Activated CD4-positive, alpha-beta T cell treated with anti-CD3 and anti-CD28 coated beads, Interleukin-2, Interleukin-4, amounts not matched to agents 100 ng/mL and 50 ng/mL, durations not matched to agents 16 hours and 8 hours (primary cell): Measurements from ENCODE around the gene WBP1.
A peak's percentile ranks its signal among the peaks of the same experiment; 100 is the strongest.

Source experiments
- DNase-seq: peaks from one replicate; pipeline ENCODE4 v3.0.0-alpha.2; 2020; ENCODE audit warnings: low spot score

WBP1 gene

GRCh38 chr2:74502720-74503505 lies 44.7 kb downstream of the WBP1 start:
- DNase-seq, result peak; percentile 74

DNA sequence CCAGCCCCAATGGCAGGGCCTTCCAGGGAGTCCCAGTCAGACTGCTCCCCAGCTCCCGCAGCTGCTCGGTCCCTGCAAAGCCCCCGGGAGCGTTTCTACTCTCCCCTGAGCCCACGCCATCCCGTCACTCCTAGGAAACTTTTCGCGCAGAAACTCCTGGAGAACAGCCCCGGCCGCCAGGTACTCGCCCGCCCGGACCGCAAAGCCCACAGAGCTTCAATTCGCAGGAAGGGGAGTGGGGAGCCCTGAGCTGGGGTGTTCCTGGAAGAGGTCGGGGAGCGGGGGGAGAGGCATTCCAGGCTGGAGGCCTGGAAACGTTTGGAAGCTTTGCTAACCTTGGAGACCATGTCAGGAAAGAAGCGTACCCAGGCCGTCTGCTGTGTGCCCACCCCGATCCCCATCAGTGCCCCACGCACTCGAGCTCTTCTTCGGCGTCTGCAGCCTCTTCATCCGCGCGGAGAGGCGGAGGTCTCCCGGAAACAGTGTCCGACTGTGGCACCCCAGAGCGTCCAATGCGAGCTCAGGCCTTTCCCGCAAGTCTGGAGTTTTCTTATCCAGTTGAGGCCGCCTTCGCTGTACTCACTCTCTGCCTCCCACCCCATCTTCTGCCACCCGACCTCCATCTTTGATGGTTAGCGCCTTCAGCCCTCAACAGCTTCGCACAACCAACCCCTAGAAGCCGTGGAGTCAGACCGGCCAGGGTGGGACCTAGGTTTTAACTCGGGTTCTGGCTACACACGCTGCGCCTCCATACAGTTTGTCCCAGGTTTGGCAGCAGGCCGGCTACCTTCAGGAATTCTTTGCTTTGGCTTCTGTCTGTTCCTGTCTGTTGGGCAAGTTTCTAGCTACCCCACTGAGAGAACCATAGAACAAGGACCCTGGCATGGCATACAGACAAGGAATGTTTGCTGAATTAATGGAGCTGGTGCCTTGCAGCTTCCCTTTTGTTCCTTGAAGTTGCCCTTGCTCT lies 45.6 kb downstream of the WBP1 start:
- no peak for DNase-seq

- no peak for DNase-seq
These were observed 46.4 kb downstream of the WBP1 start for GRCh38 chr2:74504591-74504990.

DNA sequence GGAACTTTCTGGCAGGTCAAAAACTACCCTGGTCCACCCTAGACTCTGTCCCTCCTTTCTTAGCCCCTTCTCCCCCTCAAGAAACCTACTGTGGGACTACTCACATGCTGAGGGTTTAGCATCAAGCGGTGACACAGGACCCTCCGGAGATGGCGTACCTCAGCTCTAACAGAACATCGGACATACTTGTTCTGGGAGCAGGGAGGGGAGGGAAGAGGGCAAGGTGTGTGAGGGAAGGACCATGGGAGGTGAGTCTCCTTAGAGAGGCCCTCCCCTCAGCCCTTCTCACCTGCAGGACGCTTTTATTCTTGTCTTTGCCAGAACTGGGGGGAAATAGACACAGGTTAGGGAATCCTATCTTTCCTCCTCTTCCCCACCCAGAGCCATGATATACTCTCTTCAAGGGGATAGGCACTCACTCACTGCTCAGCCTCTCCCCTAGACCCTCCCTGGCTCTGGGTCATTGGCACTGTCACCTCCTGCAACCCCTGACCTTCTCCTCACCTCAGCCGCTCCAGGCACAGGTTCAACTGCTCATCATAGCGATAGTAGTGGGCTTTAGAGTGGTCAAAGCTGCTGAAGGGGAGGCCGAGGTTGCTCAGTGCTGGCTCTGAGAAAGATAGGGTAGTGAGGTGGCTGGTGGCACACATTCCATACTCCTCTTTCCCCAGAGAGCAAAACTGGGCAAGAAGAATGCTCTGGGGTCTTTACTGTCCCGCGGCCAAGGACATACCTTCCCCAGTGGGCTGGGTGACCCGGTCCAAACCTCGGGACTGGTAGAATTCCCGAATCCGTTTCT lies 47.4 kb downstream of the WBP1 start:
- DNase-seq, result no peak

- DNase-seq, result peak; percentile 98
These were observed 49.1 kb downstream of the WBP1 start, which contains the start of gene PCGF1 for GRCh38 chr2:74507145-74507925. Gene PCGF1 (minus strand): TSS chr2:74507695. CDS start chr2:74507668, 27 bp downstream.

DNA sequence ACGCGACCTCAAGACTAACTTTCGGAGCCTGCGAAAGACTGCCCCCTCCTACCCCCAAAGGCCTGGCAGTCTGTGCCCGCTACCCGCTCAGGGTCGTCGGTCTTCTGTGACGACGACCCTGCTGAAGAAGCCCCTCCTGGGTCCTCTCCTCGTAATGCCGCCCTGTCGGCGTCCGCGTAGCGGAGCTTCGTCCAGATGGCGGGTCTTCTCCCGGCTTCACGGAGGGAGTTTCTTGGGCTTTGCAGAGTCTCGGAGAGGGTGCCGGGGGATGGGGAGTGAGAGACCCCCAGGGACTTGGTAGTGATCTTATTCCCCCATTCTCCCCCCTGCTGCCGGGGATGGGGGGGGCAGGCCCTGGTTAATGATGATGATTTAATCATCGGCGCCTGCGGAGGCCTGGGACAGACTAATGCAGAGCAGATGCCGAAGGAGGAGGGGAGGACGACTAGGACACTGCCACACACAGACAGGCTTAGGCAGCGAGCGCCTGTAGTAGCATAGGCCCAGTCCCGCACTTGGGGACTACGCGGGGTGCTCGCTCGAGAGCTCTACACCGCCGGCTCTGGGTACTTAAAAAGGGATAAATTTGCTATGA lies 49.8 kb downstream of the WBP1 start:
- no peak for DNase-seq

GRCh38 chr2:74510272-74510671 lies 52.0 kb downstream of the WBP1 start:
- DNase-seq, result no peak
